LNCaP clone FGC (cell line): ENCODE measurements around the gene CLDN16.
A peak's percentile ranks its signal among the peaks of the same experiment; 100 is the strongest.

Source experiments
- DNase-seq: peaks from one replicate; pipeline ENCODE4 v3.0.0-alpha.2; 2011; ENCODE audit warnings: low read depth
- H3K4me3 ChIP-seq: 2 replicates; pipeline ENCODE4 v1.5.1; 2011; ENCODE audit warnings: mild to moderate bottlenecking, low read depth, low read length, control low read depth
- TF ChIP-seq, protein P1 (sequence below): IDR thresholded peaks from 2 replicates; pipeline ENCODE4 v1.5.1; 2012; ENCODE audit warnings: mild to moderate bottlenecking; ENCODE audit not compliant: control insufficient read depth, insufficient read depth; ENCODE audit errors: extremely low read depth

CLDN16 gene

GRCh38 chr3:190456770-190457169 lies 68.8 kb downstream of the CLDN16 start:
- peak; percentile 33 for DNase-seq
- no peak overlapping the region for H3K4me3 ChIP-seq
- TF ChIP-seq, protein P1, sequence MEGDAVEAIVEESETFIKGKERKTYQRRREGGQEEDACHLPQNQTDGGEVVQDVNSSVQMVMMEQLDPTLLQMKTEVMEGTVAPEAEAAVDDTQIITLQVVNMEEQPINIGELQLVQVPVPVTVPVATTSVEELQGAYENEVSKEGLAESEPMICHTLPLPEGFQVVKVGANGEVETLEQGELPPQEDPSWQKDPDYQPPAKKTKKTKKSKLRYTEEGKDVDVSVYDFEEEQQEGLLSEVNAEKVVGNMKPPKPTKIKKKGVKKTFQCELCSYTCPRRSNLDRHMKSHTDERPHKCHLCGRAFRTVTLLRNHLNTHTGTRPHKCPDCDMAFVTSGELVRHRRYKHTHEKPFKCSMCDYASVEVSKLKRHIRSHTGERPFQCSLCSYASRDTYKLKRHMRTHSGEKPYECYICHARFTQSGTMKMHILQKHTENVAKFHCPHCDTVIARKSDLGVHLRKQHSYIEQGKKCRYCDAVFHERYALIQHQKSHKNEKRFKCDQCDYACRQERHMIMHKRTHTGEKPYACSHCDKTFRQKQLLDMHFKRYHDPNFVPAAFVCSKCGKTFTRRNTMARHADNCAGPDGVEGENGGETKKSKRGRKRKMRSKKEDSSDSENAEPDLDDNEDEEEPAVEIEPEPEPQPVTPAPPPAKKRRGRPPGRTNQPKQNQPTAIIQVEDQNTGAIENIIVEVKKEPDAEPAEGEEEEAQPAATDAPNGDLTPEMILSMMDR: no peak

GRCh38 chr3:190458040-190458439 lies 70.1 kb downstream of the CLDN16 start:
- DNase-seq: no peak
- no peak overlapping the region for H3K4me3 ChIP-seq
- TF ChIP-seq, protein P1: peak; percentile 40
